ENCODE measurements around the gene TBC1D16.

Gene TBC1D16

DNA sequence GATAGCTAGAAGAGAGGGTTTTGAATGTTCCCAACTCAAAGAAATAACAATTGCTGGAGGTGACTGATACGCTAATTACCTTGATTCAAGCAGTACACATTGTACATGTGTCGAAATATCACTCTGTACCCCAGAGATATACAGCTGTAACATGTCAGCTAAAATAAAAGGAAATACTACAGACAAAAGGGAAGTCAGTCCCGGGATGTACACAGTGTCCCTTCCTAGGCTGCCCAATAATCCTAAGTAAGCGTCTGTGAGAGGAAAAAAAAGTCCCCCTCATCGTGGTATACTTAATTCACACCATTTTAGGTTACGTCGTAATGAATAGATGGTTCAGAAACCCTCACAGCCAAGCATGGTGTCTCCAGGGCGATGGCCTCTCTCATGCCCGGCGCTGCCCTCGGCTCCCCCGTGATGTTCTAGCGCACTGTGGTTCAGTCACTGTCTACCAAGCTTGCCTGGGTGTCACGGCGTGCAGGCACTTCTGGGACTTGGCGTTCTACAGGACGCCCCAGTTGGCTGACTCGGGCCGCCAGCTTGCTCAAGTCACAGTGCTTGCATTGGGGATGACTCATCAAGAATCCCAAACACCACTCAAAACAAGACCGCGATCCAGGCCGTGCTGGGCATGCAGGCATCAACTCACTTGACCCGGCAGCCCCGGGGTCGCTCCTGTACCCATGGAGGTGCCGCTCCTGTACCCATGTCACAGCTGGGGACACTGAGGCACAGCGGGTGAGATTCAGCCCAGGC, 28.3 kb upstream of the TBC1D16 start:
- TF ChIP-seq, protein P1, sequence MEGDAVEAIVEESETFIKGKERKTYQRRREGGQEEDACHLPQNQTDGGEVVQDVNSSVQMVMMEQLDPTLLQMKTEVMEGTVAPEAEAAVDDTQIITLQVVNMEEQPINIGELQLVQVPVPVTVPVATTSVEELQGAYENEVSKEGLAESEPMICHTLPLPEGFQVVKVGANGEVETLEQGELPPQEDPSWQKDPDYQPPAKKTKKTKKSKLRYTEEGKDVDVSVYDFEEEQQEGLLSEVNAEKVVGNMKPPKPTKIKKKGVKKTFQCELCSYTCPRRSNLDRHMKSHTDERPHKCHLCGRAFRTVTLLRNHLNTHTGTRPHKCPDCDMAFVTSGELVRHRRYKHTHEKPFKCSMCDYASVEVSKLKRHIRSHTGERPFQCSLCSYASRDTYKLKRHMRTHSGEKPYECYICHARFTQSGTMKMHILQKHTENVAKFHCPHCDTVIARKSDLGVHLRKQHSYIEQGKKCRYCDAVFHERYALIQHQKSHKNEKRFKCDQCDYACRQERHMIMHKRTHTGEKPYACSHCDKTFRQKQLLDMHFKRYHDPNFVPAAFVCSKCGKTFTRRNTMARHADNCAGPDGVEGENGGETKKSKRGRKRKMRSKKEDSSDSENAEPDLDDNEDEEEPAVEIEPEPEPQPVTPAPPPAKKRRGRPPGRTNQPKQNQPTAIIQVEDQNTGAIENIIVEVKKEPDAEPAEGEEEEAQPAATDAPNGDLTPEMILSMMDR (IDR thresholded peaks at IDR 0.05), result no peak

DNA sequence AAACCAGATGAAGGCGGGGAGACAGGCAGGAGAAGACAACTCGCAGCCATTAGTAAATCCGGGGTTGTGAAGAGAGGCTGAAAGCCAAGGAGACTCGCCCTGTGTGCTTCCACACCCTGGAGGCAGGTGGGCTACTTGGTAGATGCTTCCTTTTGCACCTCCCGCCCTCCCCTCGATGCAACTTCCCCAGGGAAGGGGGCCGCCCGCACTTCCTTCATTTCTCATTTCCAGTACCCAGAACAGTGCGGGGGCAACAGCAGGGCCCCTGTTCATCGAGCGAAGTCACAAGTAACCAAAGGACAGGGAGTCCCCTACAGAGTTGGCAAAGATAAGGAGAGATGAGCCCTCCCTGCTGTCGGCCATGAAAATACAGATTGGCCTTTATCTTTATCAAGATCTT, 25.7 kb upstream of the TBC1D16 start:
- TF ChIP-seq, protein P1 (IDR thresholded peaks at IDR 0.05), result no peak

DNA sequence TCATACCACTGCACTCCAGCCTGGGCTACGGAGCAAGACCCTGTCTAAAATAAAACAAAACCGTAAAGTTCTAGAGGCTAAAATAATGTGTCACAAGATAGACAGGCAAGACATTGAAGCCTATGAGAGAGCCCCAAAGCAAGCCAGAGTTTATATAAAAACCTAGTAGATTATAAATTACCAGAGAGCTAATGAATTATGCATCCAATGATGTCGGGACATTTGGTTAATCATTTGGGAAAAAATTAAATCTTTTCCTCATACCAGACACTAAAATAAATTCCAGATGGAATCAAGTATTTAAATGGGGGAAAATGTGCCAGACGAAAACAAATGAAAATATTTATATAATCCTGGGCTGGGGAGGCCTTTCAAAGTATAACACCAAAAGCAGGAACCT, 25.0 kb upstream of the TBC1D16 start:
- TF ChIP-seq, protein P1 (IDR thresholded peaks at IDR 0.05), result no peak

DNA sequence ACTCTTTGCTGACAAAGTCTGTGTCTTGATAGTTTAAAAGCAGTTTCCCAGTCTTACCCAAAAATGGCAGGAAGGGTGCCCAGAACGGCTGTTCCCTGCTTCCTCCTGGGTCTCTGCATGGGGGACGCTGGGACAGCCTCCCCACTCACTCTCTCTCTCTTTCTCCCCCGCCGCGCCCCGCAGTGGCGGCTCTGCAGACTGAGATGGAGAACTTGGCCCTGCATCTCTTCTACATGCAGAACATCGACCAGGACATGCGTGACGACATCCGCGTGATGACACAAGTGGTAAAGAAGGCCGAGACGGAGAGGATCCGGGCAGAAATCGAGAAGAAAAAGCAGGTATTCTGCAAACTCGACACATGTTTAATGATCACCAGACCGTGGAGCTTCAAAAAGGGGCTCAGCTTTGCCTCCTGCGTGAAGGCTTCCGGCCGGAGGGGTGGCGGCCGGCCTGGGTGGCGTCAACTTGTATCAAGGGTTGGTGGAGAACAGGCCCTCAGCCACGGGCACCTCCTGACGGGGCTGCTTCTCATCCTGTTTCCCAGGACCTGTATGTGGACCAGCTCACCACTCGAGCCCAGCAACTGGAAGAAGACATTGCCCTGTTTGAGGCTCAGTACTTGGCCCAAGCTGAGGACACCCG, 22.8 kb upstream of the TBC1D16 start:
- TF ChIP-seq, protein P1 (IDR thresholded peaks at IDR 0.05), result no peak

DNA sequence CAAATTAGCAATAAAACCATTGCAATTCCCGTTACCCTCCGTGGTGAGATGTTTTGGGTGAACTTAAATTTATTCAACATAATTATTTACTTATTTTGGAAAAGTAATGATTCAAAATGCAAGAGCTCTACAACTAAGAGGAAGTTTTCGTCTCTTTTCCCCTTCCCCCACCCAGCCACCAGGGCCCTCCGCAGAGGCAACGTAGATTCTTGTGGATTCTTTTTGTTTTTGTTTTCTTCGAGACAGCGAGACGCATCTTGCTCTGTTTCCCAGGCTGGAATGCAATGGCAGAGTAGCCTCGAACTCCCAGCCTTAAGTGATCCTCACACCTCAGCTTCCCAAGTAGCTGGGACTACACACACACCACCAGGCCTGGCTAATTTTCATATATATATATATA, 19.9 kb upstream of the TBC1D16 start:
- TF ChIP-seq, protein P1 (IDR thresholded peaks at IDR 0.05), result no peak

DNA sequence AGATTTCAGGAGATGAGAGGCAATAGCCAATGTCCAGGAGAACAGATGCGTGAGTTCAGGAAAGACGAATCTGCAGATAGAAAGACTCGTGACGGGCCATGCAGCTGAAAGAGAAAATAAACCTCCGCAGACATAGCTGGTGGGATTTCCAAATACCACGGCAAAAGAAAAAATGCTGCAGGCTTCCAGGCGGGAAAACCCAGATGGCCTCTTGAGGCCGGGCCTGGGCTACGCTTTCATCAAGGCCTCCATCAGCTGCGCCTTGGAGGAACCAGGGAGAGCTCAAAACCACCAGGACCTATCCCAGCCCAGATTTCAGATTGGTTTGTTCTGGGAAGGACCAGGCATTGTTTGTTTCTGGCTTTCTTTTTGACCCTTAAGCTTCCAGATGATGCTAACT, 17.4 kb upstream of the TBC1D16 start:
- TF ChIP-seq, protein P1 (IDR thresholded peaks at IDR 0.05), result no peak

DNA sequence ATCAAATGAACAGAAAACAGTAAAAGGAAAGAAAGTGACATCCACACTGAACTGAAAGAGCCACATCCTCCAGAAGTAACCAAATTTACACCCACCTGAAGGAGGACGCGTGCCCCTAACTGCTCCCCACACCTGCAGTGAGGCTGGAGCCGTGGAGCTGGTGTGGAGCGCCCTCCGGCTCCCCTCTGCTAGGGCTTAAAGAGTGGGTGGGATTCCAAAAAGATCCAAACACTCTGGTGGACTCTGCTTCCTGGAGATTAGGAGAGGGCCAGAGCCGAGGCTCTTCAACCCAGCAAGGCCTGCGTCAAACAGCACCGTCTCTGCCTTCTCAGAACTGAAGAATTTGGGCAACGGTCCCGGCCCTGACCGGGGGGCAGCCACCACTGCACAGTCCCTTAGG, 16.0 kb upstream of the TBC1D16 start:
- TF ChIP-seq, protein P1 (IDR thresholded peaks at IDR 0.05), result no peak
